ENCODE data around the gene TRIM3.
"Not testable (repeated sequence)": the region's sequence is repeated elsewhere in the genome, so short reads cannot be mapped to it uniquely, and the experiment has no call there.

The TRIM3 gene

DNA sequence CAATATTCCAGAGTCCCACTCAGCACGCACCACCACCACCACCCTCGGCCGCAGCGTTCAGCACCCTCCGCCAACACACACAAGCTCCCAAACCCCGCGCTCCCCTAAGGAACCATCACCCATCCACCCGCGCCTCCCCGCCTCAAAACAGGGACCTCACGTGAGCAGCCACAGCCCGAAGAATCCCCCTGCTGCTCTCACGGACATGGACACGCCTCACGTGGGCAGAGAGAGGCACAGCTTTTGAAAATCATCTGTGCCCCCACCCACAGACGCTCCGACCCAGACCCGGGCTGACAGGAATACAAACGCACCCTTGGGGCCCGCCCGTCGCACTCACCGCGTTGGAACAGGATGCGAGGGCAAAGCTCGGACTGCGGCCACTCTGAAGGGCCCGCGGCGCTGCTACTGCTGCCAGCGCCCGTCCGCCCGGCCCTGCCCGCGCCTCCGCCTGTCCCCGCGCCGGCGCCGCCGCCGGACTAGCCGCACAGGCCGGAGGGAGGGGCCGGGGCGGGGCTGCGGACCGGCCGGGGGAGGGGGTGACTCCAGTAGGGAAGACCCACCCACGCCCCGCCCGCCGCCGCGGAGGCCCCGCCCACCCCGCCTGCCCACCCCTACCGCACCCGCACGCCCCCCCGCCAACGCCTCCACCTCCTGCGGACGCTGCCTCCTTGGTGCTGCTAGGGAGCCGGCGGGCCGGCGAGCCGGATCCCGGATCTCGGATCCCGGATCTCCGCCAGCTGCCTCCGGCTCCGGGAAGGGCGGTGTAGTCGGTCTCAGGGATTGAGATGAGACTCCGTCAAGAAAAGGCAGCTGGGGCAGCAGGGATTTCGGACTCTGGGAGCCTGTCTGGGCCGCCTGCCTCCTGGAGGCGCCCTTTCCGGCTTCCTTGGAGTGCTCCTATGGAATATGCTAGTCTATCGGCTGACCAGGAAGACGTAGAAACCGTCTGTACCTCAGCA is at the start of gene TRIM3:
Gene TRIM3, minus strand, starts transcription at position 491 of the 962 bp plus-strand sequence. CDS start 8,246 bp downstream, outside the sequence.
- peak; percentile 68 for DNase-seq

DNA sequence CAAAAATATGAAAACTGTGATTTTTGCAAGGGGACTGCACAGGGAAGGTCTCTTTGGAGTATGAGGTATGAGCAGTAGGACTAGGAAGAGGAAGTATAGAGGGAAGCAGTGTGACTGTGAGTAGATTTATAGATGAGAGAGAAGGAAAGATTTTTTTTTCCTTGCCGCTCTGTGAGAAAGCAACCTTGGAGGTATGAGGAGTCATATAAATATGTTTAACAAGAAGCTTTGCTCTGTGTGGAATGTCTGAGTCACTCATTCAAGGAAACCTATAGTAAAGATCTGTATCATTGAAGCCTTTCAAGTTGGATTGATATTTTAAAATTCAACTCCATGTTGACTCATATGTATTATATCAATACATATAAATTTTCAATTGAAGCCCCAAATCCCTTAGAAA is 49.5 kb upstream of the TRIM3 start:
- DNase-seq: no peak

DNA sequence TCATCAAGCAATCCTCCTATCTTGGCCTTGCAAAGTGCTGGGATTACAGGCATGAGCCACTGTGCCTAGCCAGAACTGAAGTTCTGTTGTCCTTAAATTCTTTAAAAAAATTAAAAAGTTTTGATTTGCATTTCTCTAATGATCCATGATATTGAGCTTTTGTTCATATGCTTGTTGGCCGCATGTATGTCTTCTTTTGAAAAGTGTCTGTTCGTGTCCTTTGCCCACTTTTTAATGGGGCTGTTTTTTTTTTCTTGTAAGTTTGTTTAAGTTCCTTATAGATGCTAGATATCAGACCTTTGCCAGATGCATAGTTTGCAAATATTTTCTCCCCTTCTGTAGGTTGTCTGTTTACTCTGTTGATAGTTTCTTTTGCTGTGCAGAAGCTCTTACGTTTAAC is 48.2 kb upstream of the TRIM3 start:
- DNase-seq: not testable (repeated sequence)

DNA sequence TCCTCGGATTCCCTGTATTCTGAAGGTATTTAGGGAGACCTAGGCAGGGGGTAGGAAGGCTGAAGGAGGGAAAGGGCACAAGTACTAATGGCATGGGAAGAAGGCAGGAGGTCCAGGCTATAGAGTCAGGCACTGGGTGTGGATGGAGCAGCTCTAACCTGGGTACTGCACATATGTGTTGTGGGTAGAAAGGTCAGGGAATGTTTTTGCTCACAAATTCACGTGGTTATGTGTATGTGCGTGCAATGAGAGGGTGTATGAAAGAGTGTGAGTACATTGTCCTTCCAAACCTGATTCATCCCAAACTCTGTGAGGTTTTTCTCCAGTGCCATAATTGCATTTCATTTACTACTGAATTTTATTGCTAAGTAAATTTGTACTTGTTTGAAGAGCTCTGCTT is 46.5 kb upstream of the TRIM3 start:
- DNase-seq: no peak

DNA sequence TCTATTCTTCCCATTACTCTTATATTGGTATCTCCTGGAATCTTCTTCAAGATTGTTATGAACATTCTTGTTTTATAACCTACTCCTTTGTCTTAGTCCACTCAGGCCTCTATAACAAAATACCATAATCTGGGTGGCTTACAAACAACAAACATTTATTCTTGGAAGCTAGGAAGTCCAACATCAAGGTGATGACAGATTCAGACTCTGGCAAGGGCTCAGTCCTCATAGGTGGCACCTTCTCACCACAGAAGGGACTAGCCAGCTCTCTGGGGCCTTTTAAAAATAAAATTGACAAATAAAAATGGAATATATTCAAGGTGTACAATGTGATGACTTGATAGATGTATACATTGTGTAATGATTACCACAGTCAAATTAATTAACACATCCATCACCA is 43.1 kb upstream of the TRIM3 start:
- no peak for DNase-seq

DNA sequence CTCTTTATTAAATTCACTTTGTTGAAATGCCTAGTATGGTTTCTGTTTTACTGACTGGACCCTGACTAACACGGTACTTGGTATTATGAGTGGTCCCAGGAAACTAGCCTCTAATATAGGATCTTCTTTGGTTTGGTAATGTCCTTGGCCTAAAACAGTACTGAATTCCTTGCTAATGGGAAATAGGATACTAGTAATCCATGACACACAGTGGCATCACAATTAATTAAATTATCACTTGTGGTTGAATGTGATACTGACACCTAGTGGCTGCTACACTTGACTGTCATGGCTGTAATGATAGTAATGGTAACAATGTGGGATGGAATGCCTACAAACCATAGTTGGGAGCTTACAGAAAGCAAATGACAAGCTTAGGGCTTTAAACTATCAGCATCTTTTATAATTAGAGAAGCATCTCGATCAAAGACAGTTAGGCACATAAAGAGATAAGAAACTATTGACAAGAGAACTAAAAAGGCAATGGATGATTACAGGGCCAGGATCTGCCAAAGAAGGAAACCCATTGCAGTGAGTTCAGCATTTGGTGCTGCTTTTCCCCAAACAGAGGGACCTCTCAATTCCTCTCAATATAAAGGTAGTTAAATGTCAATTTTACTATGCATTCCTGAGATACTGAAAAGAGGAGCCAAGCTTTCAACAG is 32.0 kb upstream of the TRIM3 start:
- no peak for DNase-seq

DNA sequence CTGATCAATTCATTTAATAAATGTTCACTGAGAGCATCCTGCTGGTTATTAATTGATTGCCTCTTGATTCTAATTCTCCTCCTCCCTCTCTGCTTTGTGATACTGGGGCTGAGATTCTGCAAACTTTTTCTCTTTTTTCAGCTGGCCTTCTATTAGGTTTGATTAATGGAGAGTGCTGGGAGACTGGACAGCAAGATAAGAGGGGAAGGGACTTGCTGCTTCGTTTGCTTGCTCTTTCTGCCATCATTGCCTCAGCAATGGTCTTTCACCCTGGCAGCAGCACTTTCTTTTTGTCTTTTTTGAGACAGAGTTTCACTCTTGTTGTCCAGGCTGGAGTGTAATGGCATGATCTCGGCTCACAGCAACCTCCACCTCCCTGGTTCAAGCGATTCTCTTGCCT is 30.4 kb upstream of the TRIM3 start:
- DNase-seq: no peak

DNA sequence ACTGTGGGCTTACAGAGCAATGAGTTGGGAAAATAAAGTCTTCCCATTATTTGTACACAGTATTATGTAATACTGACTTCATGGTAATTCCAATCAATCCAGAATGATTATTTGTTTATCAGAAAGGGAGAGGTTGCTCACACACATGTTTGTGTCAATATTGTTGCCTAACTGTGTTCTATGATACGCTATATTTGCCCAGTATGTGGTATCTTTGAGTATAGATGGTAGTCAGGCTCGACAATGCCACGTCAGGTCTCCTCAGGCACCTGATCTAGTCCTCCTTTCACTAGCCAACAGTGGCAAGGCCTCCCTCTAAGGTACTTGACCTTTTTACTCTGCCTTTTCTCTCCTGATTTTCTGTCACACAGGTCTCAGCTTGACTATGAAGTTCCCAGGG is 28.6 kb upstream of the TRIM3 start:
- no peak for DNase-seq

DNA sequence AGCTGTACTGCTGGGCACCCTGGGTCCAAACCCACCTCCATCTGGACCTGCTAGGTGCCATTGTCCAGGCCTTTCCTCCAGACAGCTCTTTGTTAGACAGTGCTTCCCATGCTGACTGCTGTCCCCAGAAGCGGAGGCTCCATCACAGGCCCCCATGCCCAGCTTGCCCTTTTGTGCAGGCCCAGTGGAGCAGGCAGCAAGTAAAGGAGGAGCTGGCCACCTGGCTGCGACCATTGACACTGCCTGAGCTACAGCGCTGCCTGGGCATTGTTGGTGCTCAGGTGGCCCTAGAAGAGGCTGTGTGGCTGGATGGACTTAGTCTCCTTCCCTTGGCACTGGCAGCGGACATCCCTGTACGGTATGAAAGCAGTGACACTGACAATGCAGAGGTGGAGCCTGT is 24.8 kb upstream of the TRIM3 start:
- DNase-seq: no peak

DNA sequence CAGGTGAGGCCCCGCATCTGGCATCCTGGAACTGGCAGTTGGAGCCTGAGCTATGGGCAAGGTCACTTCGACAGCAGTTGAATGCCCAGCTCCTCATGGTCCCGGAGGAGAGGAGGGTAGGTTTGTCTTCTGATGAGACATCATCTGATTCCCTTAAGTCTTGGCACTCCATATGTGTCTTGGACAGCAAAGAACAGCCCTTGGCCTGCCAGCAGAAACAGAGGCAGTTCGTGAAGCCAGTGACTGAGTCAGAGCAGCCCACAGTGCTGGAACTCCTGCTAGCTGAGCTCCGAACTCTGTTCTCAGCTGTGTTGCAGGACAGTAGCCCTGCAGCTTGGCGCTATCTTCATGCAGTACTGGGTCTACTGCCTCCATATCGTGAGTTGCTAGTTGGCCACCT is 24.4 kb upstream of the TRIM3 start:
- no peak for DNase-seq

DNA sequence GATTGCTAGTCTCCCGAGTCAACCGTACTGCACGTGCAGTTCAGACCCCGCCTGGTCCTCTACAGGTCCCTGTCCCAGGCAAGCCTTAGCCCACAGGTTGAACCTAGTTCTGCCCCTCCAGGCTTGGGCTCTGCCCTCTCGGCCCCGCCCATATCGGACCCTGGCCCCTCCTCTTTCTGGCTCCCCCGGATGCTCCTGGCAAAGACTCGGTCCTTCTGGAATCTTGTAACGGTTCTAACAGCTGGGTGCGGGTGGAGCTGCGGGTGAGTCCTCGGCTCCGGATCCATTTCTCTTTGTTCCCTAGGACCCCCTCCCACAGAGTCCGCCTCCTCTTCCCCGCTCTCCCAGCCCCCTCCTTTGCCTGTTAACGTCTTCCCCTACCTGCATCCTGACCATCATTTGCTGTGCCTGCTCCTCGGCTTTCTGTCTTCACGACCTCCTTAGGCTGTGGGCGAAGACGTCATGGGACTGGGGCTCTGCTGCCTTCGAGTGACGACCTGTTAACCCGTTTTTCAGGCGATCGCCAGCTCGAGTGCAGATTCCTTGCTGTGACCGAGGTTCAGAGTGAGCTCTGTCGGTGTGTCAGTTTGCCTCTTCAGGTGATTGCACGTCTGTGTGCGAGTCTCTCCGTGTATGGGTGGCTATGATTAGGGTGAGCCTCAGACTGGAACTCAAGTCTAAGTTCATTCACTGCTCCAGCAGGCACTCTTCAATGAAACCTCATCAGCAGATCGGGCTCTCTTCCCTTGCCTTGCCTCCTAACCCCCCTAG is 23.5 kb upstream of the TRIM3 start, which contains the start of gene DNHD1:
Gene DNHD1, plus strand, starts transcription at position 212 of the 771 bp plus-strand sequence. CDS start 936 bp downstream, outside the sequence.
- no peak for DNase-seq

DNA sequence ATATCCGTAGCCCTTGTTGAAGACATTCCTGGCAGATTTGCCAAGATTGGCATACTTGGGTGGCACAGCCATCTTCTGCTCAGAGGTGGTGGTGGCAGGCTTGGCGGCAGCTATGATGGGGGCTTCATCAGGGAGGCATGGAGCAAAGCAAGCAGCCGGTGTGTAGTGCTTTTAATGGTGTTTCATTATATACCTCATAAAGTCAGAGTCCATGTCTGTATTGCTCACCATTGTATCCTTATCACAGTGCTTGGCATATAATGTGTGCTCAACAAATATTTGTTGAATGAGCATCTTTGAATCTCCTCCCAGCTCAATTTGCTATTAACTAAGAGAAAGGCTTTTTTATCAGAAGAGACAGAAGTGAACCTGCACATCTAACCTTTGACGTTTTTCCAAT is 15.6 kb upstream of the TRIM3 start:
- no peak for DNase-seq

DNA sequence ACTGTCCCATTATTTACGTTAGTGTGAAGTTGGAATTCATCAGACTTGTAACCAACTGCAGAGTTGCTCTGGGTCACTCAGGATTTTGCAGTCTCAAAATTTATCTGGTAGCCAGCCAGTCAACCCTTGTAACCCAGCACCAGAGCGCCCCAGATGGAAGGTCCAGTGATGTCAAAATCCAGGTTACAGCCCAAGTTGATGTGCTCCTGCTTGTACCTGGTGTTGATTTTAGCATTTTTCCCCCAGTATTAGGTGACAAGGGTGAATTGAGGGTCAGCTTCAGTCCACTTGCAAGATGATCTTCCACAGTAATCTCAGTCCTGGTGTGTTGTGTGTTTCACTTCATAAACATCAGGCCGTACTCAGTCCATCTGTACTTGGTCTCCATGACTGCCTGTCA is 15.1 kb upstream of the TRIM3 start:
- DNase-seq: no peak

DNA sequence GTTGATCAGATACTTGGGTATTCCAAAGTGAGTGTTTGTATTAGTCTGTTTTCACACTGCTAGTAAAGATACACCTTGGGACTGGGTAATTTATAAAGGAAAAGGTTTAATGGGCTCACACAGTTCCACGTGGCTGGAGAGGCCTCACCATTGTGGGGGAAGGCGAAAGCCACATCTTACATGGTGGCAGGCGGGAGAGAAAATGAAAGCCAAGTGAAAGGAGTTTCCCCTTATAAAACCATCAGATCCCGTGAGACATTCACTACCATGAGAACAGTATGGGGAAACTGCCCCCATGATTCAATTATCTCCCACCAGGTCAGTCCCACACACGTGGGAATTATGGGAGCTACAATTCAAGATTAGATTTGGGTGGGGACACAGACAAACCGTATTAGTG is 14.6 kb upstream of the TRIM3 start:
- DNase-seq: no peak

DNA sequence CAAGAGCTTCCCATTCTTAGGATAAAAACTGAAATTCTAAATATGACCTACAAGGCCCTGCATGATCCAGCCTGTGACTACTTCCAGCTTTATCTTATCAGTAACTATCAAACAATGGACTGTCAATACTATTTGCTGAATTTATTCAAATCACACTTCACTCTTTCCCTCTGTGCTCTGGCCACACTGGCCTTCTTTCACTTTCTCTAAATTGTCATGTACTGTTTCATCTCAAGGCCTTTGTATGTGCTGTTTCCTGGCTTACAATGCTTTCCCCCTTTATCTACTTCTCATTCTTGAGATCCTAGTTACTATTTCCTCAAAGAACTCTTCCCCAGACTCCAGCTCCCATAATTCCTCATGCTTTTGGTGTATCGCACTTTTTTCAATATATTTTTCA is 13.2 kb upstream of the TRIM3 start:
- no peak for DNase-seq

DNA sequence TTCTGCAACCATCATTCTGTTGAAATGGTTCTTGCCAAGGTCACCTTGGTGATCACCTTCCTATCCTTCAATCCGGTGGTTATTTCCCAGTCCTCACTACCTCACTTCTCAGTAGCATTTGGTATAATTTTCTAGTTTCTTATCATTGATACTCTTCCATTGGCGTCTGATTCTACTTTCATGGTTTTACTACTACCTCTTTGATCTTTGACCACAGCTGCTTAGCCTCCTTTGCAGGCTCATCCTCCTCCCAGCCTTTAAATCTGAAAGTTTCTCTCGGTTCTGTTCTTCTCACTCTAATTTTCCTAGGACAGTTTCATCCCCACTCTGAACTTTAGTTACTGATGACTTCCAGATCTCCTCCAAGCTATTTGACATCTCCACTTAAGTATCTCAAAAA is 12.5 kb upstream of the TRIM3 start:
- DNase-seq: no peak

DNA sequence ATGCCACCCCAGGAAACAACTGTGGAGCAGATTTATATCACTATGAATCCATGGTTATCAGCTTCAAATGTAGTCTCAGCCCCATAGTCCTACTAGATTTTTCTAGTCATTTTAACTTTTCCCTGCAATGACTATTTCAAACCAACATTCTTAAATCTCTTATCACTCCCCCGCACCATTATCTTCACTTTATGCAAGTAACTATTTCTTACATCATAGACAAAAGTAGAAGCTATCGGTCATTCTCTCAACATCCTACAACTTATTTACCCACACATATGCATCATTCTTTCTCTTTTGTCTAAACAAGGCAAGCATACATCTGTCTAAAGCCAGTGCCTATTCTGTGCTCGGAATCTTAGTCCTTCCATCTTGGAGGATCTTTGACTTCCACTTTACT is 11.9 kb upstream of the TRIM3 start:
- DNase-seq: no peak

DNA sequence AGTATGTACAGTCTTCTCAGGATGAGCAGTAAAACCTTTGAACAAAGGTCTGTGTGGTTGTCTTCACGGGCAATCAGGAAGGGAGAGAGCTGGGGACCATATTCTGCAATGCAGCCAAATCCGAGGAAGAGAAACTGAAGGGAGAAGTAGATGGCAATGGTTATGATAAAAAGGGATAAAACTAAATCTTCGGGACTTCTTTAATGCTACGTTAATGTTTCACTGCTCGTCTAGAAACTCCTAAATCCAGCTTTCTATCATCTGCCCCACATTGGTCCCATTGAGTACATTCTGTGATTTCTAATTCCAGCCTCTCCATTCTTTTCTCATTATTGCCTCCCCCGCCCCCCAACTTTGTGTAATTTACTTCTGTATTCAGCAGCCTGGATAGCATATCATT is 9.3 kb upstream of the TRIM3 start:
- DNase-seq: no peak

DNA sequence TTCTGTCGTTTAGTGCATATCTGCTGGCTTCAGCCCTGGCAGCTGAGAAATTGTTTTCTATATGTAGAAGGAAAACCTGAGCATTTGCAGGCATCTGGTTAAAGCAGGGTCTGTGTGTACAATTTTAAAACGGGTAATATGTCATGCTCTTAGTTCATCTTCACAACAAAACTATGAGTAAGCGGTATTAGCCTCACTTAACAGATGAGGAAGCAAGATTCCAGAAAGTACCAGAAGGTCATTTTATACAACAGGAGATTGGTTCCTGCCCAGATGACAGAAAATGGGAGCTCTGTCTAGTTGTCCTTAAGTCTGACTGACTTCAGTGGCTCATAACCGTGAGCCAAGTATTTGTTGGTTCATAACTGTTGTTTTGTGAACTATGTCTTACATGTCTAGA is 8.7 kb upstream of the TRIM3 start:
- DNase-seq: no peak

DNA sequence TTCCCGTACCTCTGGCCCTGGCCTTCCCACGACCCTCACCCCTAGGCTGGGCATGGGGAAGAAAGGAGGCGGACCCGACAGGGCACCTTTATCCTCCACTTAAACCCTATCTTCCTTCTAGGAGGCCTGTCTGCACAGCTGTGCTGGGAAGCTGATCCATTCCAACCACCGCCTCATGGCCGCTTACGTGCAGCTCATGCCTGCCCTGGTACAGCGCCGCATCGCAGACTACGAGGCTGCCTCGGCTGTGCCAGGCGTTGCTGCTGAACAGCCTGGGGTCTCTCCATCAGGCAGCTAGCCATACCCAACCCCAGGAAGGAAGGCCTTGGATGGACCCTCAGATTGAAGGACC is 8.2 kb upstream of the TRIM3 start:
- DNase-seq: no peak

DNA sequence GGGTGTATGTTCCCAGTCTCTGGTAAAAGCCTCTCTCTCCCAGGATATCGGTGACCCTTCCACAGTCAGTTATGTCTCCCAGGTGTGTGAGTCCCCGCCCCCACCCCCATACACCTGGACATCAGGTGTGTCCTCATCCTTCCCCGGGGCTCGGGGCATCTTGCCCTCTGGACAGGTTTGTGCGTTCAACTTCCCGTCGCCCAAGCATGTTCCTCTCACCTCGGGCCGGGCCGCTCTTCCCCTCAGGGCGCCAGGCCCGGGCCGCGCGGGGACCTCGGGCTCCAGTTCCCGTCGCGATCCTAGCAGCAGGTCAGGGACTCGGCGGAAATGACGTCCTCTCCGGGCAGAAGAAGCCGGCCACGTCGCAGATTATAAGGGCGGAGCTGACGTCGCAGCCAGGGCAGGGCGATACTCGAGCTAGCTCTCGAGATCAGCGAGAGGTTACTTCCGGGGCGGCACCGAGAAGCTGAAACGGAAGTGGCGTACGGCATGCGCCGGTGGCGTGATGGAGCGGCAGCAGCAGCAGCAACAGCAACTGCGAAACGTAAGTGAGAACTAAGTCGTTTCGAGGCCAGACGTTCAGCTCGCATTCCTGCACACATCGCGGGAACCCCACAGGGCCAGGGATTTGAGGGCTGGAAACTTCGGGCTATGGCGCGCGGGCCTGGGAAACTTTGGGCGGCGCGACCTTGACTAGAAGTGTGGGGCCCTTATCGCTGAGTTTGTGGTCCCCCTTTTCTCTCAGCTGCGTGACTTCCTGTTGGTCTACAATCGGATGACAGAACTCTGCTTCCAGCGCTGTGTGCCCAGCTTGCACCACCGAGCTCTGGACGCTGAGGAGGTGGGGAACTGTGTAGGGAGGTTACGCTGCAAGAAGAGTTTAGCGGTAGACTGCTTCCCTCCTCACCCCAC is 7.5 kb upstream of the TRIM3 start, which contains the start of the genes ARFIP2 and TIMM10B:
Gene ARFIP2, minus strand, starts transcription at position 320 of the 912 bp plus-strand sequence. CDS start 910 bp downstream, outside the sequence.
Gene TIMM10B, plus strand, starts transcription at position 490 of the 912 bp plus-strand sequence. Its CDS starts 16 bp downstream, at position 506.
- DNase-seq: peak; percentile 95

DNA sequence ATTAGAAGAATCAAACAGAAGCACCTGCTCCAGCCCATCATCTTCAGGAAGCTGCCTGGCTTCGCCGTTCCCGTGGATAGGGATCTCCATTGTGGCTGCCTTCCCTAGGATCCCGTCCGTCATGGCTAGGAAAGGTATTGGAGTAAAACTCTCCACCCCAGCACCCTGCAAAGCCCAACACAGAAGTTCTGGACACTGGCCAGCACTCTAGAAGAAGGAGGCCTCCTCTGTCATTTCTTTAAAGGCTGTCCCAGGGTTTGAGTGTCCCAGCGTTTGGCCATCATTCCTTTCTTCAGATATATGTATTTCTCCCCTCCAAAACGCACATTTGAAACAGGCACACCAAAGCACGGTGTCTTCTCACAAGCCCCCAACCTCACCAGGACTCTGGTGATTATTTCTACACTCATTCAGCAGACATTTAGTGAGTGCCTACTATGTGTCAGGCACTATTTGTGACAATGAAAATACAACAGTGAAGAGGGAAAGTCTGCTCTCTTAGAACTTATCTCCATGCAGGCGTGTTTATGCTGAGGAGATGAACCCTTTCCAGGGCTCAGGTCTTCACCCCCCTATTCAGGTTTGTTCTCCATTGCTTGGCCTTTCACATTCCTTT is 6.7 kb upstream of the TRIM3 start:
- DNase-seq: no peak

Measured in activated CD4-positive, CD25-positive, alpha-beta regulatory T cell treated with anti-CD3 and anti-CD28 coated beads, Interleukin-2, amount 50 U/mL, for 72 hours (primary cell).